Activated naive CD4-positive, alpha-beta T cell treated with Interleukin-2 at 50 U/mL for 16 hours (primary cell): ENCODE measurements around the gene SORL1.
"Not testable (repeated sequence)": the region's sequence is repeated elsewhere in the genome, so short reads cannot be mapped to it uniquely, and the experiment has no call there.

Experiments
- DNase-seq: peaks from one replicate; pipeline ENCODE4 v3.0.0-alpha.2; 2020

The SORL1 gene

GRCh38 chr11:121478226-121478894 is 26.2 kb downstream of the SORL1 start:
- no peak for DNase-seq

GRCh38 chr11:121478895-121479697 is 27.0 kb downstream of the SORL1 start:
- no peak for DNase-seq

- DNase-seq = no peak
These were observed 27.7 kb downstream of the SORL1 start for GRCh38 chr11:121479698-121480238.

GRCh38 chr11:121481484-121482230 is 29.5 kb downstream of the SORL1 start:
- DNase-seq = peak; percentile 17

DNA sequence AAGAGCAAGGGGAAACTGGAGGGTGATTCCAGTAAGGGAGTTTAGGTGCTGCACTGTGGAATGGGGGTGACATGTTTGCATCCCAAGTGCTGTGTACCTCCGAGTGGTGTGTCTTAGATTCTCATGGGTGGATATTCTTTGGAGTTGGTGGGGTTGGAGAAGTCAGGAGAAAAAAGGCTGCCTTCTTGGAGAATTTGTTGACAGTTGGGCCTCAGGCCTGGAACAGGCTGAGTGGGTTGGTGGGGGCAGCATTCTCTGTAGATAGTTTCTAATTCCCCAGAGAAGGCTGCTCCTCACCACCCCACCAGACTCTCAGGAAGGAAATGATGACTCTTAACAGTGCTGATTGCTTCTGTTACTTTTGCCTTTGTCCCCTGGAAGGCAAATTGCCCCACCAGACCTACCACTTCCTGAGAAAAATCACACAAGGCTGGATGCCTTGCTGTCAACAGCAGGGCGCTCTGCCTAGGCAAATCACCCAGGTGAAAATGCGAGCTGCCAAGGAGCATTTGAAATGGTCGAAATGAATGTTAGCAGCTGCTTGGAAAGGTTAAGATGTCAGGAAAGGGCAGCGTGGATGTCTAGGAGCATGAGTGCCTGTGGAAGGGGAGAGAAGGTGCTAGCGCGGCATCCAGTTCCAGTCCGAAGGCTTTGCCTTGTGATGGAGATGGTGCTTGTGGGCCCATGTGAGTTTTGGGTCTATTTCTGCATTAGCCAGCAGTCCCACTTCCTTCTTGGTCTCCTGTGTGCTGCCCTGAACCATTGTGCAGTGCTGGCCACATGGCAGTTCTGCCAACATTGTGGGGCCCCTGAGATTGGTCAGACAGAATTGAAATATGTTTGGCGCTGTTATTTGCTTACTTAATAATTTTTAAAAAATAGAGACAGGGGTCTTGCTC is 30.4 kb downstream of the SORL1 start:
- peak; percentile 50 for DNase-seq

DNA sequence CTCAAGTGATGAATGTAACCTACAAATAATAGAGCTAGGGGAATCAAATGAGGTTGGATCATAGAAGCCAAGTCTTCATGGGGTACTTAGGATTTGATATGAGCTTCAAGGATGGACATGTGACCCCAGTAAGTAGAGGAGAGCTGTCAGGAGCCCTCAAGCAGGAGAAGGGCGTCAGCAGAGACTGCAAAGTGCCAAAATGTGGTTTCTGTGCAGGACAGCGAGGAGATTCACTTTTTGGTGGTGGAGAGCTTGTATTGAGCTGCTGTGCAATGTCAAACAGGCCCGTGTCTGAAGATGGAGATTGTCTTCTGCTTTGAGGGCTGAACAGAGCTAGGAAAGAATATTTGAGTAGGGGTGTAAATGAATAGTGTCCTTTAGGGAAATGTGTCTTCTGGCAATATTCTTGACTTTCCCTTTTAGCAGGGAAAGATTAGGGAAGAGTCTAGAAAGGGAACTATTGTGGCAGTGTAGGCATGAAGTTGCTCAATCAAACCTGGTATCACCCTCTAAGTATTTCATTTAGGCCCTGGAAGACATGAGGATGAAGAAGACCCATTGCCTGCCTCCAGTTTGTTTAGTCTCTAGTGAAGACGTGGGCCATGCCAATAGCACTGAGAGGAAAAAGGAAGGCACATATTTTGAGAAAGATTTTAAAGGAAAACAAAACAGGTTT is 31.8 kb downstream of the SORL1 start:
- DNase-seq = no peak

GRCh38 chr11:121485216-121485615 is 33.1 kb downstream of the SORL1 start:
- no peak for DNase-seq

DNA sequence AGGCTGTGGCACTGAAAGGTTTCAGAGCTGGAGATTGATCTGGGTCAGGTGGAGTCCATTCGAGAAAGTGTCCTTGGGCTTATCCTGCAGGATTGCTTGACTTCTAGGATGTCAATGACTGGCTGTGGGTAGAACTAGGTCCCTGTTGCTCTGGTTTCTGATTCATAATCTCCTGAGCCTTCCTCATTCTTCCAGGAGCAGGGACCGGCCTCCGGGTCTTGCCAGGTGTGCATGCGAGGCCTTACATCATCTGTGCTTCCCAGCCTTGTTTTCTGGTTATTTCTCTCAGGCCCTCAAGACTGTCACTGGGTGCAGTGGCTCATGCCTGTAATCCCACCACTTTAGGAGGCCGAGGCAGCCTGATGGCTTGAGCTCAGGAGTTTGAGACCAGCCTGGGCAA is 33.9 kb downstream of the SORL1 start:
- DNase-seq = no peak

GRCh38 chr11:121487191-121487590 is 35.1 kb downstream of the SORL1 start:
- no peak for DNase-seq

DNA sequence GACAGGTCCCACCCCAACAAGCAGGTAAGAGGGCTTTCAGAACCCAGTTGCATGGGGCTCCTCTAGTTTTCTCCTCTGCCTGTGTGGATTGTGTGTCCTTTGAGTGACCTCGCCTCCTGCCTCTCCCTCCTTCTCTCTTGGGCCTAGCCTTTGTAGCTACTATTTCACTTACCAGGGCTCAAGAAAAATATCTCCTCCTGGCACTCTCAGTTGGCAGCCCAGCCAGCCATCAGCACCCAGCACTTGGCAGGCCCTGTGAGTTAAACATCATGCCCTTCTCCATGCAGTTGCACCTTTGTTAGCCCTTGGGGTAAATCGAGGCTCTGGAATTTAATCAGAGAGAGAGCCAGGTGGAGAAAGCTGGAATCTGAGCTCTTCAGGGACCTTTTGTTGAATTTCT is 36.1 kb downstream of the SORL1 start:
- DNase-seq = no peak

GRCh38 chr11:121488641-121489040 is 36.5 kb downstream of the SORL1 start:
- no peak for DNase-seq

DNA sequence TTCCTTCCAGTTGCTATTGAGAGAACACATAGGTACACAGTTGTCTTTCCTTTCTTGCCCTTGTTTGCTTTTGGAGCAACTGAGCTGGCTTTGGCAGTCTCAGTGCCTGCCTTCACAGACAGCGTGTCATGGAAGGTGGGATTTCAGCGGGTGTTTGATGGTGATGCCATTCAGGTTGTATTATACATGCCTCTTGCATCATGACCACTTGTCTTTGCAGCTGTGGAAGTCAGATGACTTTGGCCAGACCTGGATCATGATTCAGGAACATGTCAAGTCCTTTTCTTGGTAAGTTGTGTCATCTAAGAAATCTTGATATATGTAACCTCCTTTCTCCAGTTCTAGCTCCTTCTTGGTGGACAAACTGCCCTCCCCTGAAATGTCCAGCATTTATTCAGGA is 37.7 kb downstream of the SORL1 start:
- DNase-seq = no peak

DNA sequence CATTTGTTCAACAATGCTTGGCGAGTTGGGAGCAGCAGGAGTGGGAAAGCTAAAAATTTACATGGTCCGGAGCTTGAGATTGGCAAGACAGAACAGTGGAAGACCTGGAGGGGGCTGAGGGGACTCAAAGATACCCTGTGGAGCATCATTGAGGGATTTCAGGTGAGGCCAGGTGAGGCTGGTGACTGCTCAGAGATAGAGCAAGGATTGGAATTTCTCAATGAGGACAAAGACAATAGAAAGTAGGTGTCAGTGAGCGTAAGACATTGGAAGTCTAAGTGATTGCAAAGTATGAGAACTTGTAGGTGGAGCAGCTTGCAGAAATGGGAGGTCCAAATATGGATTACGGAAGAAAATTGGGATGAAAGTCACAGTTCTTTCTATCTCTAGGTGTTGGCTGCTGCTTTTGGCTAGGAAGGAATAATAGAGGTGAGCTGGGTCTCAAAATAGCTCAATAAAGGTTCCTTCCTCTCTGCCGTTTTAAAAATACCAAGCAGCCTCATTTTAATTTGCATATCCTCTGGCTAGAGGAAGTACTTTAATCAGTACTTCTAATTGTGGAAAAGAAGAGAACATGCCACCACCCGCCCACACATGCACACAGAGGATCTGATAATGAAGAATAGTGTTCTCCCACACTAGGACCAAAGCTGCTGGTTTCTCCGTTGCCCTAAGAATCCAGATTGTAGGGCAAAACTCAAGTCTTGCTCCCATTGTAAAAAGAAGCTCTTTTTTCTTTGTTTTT is 42.4 kb downstream of the SORL1 start:
- peak; percentile 57 for DNase-seq

GRCh38 chr11:121497176-121497998 is 45.3 kb downstream of the SORL1 start:
- DNase-seq = no peak

DNA sequence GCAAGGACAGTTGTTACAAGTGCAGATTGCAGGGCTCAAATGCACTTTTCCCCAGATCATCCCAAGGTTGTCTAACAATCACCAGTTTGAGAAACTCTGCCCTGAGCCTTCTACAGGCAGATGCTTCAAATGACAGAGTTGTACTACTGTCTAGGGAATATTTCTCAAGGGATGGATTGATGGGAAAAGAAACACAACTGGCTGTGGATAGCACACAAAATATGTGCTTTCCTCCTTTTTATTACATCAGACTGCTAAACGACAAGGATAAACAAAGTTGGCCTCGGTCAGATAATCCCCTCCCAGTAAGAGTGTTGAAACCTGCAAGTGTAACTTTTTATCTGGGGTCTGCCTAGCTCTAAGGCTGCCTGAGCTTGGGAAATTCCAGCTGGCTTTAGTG is 47.3 kb downstream of the SORL1 start:
- no peak for DNase-seq

DNA sequence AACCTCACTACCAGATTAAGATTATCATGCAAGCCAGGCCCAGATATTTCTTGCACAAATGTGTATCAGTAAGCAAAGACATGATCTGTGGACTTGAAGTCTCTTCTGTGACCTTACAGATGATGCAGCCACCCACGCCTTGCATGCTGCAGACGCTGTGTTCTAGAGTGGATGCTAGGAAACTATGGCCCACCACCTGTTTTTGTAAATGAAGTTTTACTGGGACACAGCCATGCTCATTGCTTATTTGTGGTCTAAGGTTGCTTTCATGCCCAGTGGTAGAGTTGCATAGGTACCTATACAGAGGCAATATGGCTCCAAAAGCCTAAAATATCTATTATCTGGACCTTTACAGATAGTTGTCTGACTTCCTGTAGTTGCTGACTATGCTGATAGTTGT is 48.2 kb downstream of the SORL1 start:
- DNase-seq = no peak

DNA sequence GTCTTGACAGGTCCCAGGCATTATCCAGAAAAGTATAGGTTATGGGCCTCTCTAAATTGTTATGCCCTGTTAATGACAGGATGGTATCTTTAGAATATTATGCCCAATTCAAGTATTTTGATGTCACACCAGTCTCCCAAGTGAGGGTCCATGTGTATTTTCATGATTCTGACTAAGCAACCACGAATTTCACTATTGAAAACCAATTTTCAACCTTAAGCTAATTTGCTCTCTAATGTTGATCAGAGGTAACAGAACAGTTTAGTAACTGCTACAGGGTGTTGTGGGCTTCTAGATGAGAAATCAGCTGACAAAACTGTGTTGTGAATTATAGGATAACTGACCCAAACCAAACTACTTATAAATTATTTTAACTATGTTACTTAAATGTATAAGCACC is 48.6 kb downstream of the SORL1 start:
- DNase-seq = no peak

DNA sequence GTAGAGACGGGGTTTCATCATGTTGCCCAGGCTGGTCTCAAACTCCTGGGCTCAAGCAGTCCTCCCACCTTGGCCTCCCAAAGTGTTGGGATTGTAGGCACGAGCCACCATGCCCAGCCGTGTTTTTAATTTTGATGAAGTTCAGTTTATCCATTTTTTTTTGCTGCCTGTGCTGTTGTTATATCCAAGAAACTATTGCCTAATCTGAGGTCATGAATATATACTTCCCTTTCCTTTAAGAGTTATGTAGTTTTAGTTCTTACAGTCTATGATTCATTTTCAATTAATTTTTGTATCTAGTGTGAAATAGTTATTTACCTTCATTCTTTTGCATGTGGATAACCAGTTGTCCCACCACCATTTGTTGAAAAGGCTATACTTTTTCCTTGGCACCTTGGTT is 50.9 kb downstream of the SORL1 start:
- no peak for DNase-seq

DNA sequence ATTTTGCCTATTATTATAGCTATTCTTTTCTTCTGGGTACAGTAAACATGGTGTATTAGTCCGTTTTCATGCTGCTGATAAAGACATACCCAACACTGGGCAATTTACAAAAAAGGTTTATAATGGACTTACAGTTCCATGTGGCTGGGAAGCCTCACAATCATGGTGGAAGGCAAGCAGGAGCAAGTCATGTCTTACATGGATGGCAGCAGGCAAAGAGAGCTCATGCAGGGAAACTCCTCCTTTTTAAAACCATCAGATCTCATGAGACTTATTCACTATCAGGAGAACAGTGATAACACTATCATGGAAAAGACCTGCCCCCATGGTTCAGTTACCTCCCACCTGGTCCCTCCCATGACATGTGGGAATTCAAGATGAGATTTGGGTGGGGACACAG is 54.1 kb downstream of the SORL1 start:
- DNase-seq = not testable (repeated sequence)

DNA sequence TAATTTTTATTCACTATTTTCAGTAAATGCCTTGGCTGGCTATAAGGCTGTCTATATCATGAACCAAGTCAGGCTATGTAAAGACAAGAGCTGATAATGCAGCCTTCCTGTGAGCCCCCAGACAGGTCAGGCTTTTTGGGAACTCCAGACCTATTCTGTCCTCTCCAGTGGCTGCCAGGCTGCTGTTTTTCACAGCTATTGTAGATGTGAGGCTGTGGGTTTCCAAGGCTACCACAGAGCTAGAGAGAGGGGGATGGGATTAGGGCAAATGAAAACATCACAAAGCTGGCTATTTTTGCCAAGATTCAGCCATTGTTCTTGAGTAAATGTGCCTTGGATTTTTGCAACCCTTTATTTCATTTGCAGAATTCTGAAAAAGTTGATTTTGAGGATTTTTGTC is 56.3 kb downstream of the SORL1 start:
- DNase-seq = no peak
